Muscle of back (tissue), 11 donors: ENCODE measurements around the gene MTHFD1L. TPM values are rescaled to one million over a fixed set of nuclear protein-coding genes. Genes with fewer than 3 reads are reported as not detected.
"Not testable (repeated sequence)": the region's sequence is repeated elsewhere in the genome, so short reads cannot be mapped to it uniquely, and the experiment has no call there.

Experiments used
- DNase-seq, 3 donors: peaks; one replicate each; pipeline versions ENCODE4 v3.0.0 to v3.0.0-alpha.2; 2013
- polyA plus RNA-seq, 10 donors: library from polyadenylated mRNA; unstranded; fragments of 120-200 nt; gene quantifications; one replicate each; pipeline ENCODE4 v1.2.1, GENCODE V29; 2013; ENCODE audit not compliant: insufficient read length in 10 of 10

Gene MTHFD1L
- polyA plus RNA-seq, 10 donors = 20.5 to 31.5 (median 24.6) TPM

- DNase-seq = no peak
Measured at GRCh38 chr6:151118461-151119123, 253.1 kb downstream of the MTHFD1L start.

- no peak for DNase-seq
Measured at GRCh38 chr6:151119823-151120524, 254.5 kb downstream of the MTHFD1L start.

- DNase-seq = peak in 2 of 3 donors; percentile 61 to 64
Measured at GRCh38 chr6:151121900-151122299, 256.4 kb downstream of the MTHFD1L start.

GRCh38 chr6:151123641-151124040 lies 258.1 kb downstream of the MTHFD1L start:
- DNase-seq = not testable (repeated sequence)

- DNase-seq = not testable (repeated sequence)
Measured at GRCh38 chr6:151125242-151125641, 259.7 kb downstream of the MTHFD1L start.

GRCh38 chr6:151125651-151126416 lies 260.3 kb downstream of the MTHFD1L start:
- not testable (repeated sequence) for DNase-seq

GRCh38 chr6:151126417-151126724 lies 260.9 kb downstream of the MTHFD1L start:
- not testable (repeated sequence) for DNase-seq

GRCh38 chr6:151127133-151127798 lies 261.8 kb downstream of the MTHFD1L start:
- not testable (repeated sequence) for DNase-seq

GRCh38 chr6:151128763-151129370 lies 263.4 kb downstream of the MTHFD1L start:
- no peak for DNase-seq

GRCh38 chr6:151130329-151130728 lies 264.8 kb downstream of the MTHFD1L start:
- DNase-seq = no peak

GRCh38 chr6:151131324-151132007 lies 266.0 kb downstream of the MTHFD1L start:
- peak in 2 of 3 donors; percentile 47 to 82 for DNase-seq

- DNase-seq = peak in 1 of 3 donors; percentile 78
Measured at GRCh38 chr6:151136141-151136755, 270.7 kb downstream of the MTHFD1L start.

- DNase-seq = no peak
Measured at GRCh38 chr6:151137542-151137941, 272.0 kb downstream of the MTHFD1L start.

- no peak for DNase-seq
Measured at GRCh38 chr6:151139524-151139923, 274.0 kb downstream of the MTHFD1L start.

- DNase-seq = peak in 1 of 3 donors; percentile 66
Measured at GRCh38 chr6:151140767-151141166, 275.3 kb downstream of the MTHFD1L start.

GRCh38 chr6:151141685-151142084 lies 276.2 kb downstream of the MTHFD1L start:
- peak in 1 of 3 donors; percentile 35 for DNase-seq

- no peak for DNase-seq
Measured at GRCh38 chr6:151142676-151143075, 277.2 kb downstream of the MTHFD1L start.

GRCh38 chr6:151143337-151143736 lies 277.8 kb downstream of the MTHFD1L start:
- no peak for DNase-seq

- DNase-seq = no peak
Measured at GRCh38 chr6:151143806-151144205, 278.3 kb downstream of the MTHFD1L start.

GRCh38 chr6:151147118-151147832 lies 281.8 kb downstream of the MTHFD1L start:
- no peak for DNase-seq
